GM19455 (cell line): ENCODE measurements around the gene ARHGEF19.
"Not testable (repeated sequence)": the region's sequence is repeated elsewhere in the genome, so short reads cannot be mapped to it uniquely, and the experiment has no call there.

Source experiments
- ATAC-seq: cut with Tn5 transposase; IDR thresholded peaks from one replicate; pipeline ENCODE4 v1.9.1; 2021; ENCODE audit not compliant: unreplicated experiment

The ARHGEF19 gene

GRCh38 chr1:16168144-16168495 lies 44.3 kb downstream of the ARHGEF19 start:
- ATAC-seq: not testable (repeated sequence)

- peak; percentile 68 for ATAC-seq
Measured at GRCh38 chr1:16167331-16168143, 44.9 kb downstream of the ARHGEF19 start.

- no peak for ATAC-seq
Measured at GRCh38 chr1:16166117-16166516, 46.3 kb downstream of the ARHGEF19 start.

GRCh38 chr1:16165548-16165947 lies 46.9 kb downstream of the ARHGEF19 start:
- no peak for ATAC-seq

GRCh38 chr1:16165073-16165364 lies 47.4 kb downstream of the ARHGEF19 start:
- no peak for ATAC-seq

- ATAC-seq: no peak
Measured at GRCh38 chr1:16164213-16165072, 48.0 kb downstream of the ARHGEF19 start.

- not testable (repeated sequence) for ATAC-seq
Measured at GRCh38 chr1:16163608-16164212, 48.7 kb downstream of the ARHGEF19 start.

- ATAC-seq: no peak
Measured at GRCh38 chr1:16162163-16162822, 50.2 kb downstream of the ARHGEF19 start.

- no peak for ATAC-seq
Measured at GRCh38 chr1:16161717-16162116, 50.7 kb downstream of the ARHGEF19 start.

- no peak for ATAC-seq
Measured at GRCh38 chr1:16158993-16159831, 53.2 kb downstream of the ARHGEF19 start.

GRCh38 chr1:16158025-16158424 lies 54.4 kb downstream of the ARHGEF19 start:
- ATAC-seq: no peak

- no peak for ATAC-seq
Measured at GRCh38 chr1:16156848-16157495, 55.5 kb downstream of the ARHGEF19 start.

GRCh38 chr1:16155537-16156410 lies 56.7 kb downstream of the ARHGEF19 start, which contains the start of gene EPHA2:
EPHA2 (minus strand) TSS chr1:16156069; CDS start chr1:16155932, 137 bp downstream.
- ATAC-seq: no peak

- ATAC-seq: no peak
Measured at GRCh38 chr1:16153999-16154673, 58.3 kb downstream of the ARHGEF19 start.

- no peak for ATAC-seq
Measured at GRCh38 chr1:16153096-16153998, 59.1 kb downstream of the ARHGEF19 start.

- ATAC-seq: no peak
Measured at GRCh38 chr1:16152481-16153087, 59.9 kb downstream of the ARHGEF19 start.

GRCh38 chr1:16151995-16152384 lies 60.5 kb downstream of the ARHGEF19 start:
- no peak for ATAC-seq
